OCI-LY1 (cell line): ENCODE data around the gene TYRP1.

Source experiments
- CTCF ChIP-seq: fragments of 200-600 bp; sonication (generic), shearing (Covaris generic); IDR thresholded peaks from 2 replicates; pipeline ENCODE4 v1.5.1; 2017; ENCODE audit warnings: mild to moderate bottlenecking, antibody characterized with exemption, low read length, moderate library complexity, mixed read lengths
- EZH2 ChIP-seq: fragments of 200-600 bp; sonication (generic), shearing (Covaris generic); IDR thresholded peaks from 2 replicates; pipeline ENCODE4 v1.8.0; 2017; ENCODE audit warnings: borderline replicate concordance, mixed run types, mild to moderate bottlenecking, antibody characterized with exemption, low read length, moderate library complexity, mixed read lengths

GRCh38 chr9:12732971-12733370 is 39.8 kb downstream of the TYRP1 start:
- TF ChIP-seq CTCF (no peak), EZH2 (no peak)
